ENCODE results near the gene KRT36. TPM values are rescaled to one million over a fixed set of nuclear protein-coding genes. Genes with fewer than 3 reads are reported as not detected.

The KRT36 gene
- total RNA-seq, 1 experiment from 2014 or later: not detected

DNA sequence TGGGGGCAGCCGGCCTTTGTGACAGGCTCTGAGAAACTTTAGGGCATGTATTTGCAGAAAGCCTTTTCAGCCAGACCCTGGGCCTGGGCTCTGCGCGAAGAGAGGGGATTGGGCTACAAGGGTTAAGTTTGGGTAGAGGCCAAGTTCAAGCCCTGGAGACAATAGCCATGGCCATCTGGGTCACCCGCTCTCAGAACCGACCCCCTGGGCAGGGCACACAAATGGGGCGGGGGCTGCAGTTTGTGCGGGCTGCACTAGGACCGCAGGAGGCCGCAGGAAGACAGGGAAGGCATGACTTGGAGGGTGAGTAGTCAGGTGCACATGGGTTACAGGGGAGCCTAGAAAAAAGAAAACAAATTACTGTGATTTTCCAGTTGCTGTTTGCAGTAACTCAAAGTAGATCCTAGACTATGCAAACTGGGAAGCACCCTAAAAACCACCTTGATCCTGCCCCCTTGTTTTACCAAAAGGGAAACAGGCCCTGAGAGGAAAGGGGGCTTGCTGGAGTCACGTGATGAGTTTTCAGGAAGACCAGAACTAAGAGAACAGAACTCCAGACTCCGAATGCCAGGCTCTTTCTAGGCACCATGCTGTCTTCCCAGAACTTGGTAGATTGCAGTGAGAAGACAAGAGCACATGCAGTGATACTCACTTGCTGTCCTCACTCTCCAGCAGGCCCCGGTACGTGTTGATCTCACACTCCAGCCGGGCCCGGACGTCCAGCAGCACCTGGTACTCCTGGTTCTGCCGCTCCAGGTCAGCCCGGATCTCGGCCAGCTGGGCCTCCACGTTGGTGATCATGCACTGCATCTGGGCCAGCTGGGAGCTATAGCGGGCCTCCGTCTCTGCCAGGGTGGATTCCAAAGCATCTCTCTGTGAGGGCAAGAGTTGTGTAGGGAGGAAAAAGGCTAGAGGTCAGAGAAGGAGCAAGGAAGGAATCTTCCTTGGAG lies 12.6 kb downstream of the KRT36 start:
- H3K9ac ChIP-seq (ENCODE audit: low read length): no peak overlapping the region
- no peak overlapping the region for H2AFZ ChIP-seq (ENCODE audit: low read length)
- no peaks in the 10 kb centered on the region for H3K4me1 ChIP-seq (ENCODE audit: low read length)
- no peak overlapping the region for H3K4me3 ChIP-seq (ENCODE audit: low read length)
- H3K9me2 ChIP-seq (replicated peaks; ENCODE audit: insufficient read depth, low read length): no peaks in the 10 kb centered on the region
- H3K27me3 ChIP-seq (ENCODE audit: low read length): no peaks in the 10 kb centered on the region; the same call in 1 of the 2 replicates
- H3K4me2 ChIP-seq (ENCODE audit: low read depth, low read length, poor library complexity, severe bottlenecking): no peak overlapping the region
- no peak for DNase-seq
- H4K20me1 ChIP-seq (ENCODE audit: insufficient read depth, low read depth, low read length): no peaks in the 10 kb centered on the region
- H3K27ac ChIP-seq (ENCODE audit: low read length): no peak overlapping the region
- no peaks in the 10 kb centered on the region for H3K79me2 ChIP-seq (ENCODE audit: low read length)
- no peaks in the 10 kb centered on the region for H3K9me3 ChIP-seq (ENCODE audit: low read length)
- no peaks in the 10 kb centered on the region for H3K36me3 ChIP-seq (ENCODE audit: insufficient read depth, low read length)

DNA sequence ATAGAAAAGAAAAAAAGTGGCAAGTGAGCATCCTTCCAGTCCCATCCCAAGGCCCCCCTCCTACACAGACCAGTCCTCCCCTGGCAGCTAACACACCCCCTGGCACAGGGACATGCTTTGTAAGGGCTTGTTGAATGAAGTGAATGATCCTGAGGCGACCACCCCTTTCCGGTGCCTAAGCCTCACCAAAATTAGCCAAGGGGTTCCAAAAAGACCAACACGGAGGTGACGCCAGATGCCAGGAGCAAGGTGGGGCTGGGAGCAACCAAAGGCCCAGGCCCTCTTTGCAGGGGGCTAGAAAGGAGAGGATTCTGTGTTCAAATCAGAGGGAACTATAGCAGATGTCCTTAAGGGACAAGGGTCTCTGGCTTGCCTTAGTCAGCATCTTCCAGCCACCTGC lies 14.3 kb downstream of the KRT36 start:
- Histone ChIP-seq H3K36me3 (ENCODE audit: insufficient read depth, low read length) (no peaks in the 10 kb centered on the region), H3K9me3 (ENCODE audit: low read length) (no peaks in the 10 kb centered on the region), H3K4me3 (ENCODE audit: low read length) (no peak overlapping the region), H3K9ac (ENCODE audit: low read length) (no peak overlapping the region), H3K4me1 (ENCODE audit: low read length) (no peaks in the 10 kb centered on the region), H3K27me3 (ENCODE audit: low read length) (no peaks in the 10 kb centered on the region; the same call in 1 of the 2 replicates), H3K9me2 (replicated peaks; ENCODE audit: insufficient read depth, low read length) (no peaks in the 10 kb centered on the region), H3K27ac (ENCODE audit: low read length) (no peak overlapping the region), H3K4me2 (ENCODE audit: low read depth, low read length, poor library complexity, severe bottlenecking) (no peak overlapping the region), H3K79me2 (ENCODE audit: low read length) (no peaks in the 10 kb centered on the region), H4K20me1 (ENCODE audit: insufficient read depth, low read depth, low read length) (no peaks in the 10 kb centered on the region), H2AFZ (ENCODE audit: low read length) (no peak overlapping the region)
- DNase-seq: no peak

DNA sequence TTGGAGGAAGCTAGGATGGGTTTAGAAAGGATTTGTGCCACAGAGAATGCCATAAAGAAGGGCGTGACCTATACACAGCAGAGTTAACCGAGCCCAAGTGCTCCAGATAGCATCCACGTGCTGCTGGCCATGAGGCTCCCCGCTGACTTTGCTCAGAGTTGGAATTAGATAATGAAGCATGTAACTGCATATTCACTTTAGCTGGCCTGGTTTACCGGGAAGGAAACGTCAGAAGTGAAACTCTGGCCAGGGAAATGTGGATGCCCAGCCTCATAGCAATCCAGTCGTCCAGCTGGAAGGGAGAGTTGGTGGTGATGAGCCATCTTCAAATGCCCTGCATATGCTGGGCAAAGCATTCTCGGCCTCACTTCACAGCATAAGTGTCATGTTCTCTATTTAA lies 14.8 kb downstream of the KRT36 start:
- no peaks in the 10 kb centered on the region for H4K20me1 ChIP-seq (ENCODE audit: insufficient read depth, low read depth, low read length)
- no peaks in the 10 kb centered on the region for H3K79me2 ChIP-seq (ENCODE audit: low read length)
- H3K9me2 ChIP-seq (replicated peaks; ENCODE audit: insufficient read depth, low read length): no peaks in the 10 kb centered on the region
- no peaks in the 10 kb centered on the region for H3K36me3 ChIP-seq (ENCODE audit: insufficient read depth, low read length)
- no peaks in the 10 kb centered on the region for H3K9me3 ChIP-seq (ENCODE audit: low read length)
- no peak for DNase-seq
- H3K4me2 ChIP-seq (ENCODE audit: low read depth, low read length, poor library complexity, severe bottlenecking): no peak overlapping the region
- no peak overlapping the region for H2AFZ ChIP-seq (ENCODE audit: low read length)
- H3K4me1 ChIP-seq (ENCODE audit: low read length): no peaks in the 10 kb centered on the region
- no peak overlapping the region for H3K4me3 ChIP-seq (ENCODE audit: low read length)
- no peak overlapping the region for H3K27ac ChIP-seq (ENCODE audit: low read length)
- no peaks in the 10 kb centered on the region; the same call in 1 of the 2 replicates for H3K27me3 ChIP-seq (ENCODE audit: low read length)
- no peak overlapping the region for H3K9ac ChIP-seq (ENCODE audit: low read length)

DNA sequence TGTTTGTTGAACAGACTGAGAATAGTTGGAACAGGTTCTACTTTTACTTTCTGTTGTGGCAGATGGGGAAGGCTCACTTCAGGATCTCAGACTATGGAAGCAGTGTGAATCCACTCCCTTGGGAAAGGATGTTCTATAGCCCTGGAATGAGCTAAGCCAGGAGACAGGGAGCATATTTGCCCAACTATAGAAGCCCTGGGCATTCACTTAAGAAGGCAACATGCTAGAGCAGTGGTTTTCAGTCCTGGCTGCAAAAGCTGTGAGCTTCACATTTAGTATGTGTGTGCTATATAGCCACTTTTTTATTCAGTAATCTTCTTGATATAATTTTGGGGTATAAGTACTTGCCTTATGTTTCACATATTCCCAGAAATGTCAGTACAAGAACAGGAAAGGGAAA lies 21.4 kb downstream of the KRT36 start:
- no peak overlapping the region for H3K9ac ChIP-seq (ENCODE audit: low read length)
- no peaks in the 10 kb centered on the region for H3K36me3 ChIP-seq (ENCODE audit: insufficient read depth, low read length)
- H3K4me2 ChIP-seq (ENCODE audit: low read depth, low read length, poor library complexity, severe bottlenecking): no peak overlapping the region
- no peaks in the 10 kb centered on the region for H3K27me3 ChIP-seq (ENCODE audit: low read length)
- H3K27ac ChIP-seq (ENCODE audit: low read length): no peak overlapping the region
- no peaks in the 10 kb centered on the region for H3K79me2 ChIP-seq (ENCODE audit: low read length)
- H4K20me1 ChIP-seq (ENCODE audit: insufficient read depth, low read depth, low read length): no peaks in the 10 kb centered on the region
- no peak overlapping the region for H3K4me3 ChIP-seq (ENCODE audit: low read length)
- no peak for DNase-seq
- H3K4me1 ChIP-seq (ENCODE audit: low read length): no peaks in the 10 kb centered on the region
- H2AFZ ChIP-seq (ENCODE audit: low read length): no peak overlapping the region
- no peaks in the 10 kb centered on the region for H3K9me2 ChIP-seq (replicated peaks; ENCODE audit: insufficient read depth, low read length)
- H3K9me3 ChIP-seq (ENCODE audit: low read length): no peaks in the 10 kb centered on the region

DNA sequence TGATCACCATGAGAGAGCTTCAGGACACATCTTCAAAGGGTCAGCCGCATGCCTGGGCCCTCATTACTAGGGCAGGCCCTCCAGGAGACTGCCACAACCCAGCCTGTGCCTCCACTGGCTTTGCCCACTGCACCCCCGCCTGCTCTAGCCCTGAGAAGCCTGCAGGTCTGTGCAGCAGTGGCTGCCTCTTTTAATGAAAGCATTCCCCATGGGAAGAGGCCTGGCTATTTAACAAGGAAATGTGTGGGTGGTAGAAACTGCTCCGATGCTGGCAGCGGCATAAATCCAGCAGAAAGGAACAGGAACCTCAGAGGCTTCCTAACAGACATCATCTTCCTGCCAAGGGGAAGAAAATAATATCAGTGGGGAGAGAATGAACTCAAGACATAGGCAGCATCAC lies 22.1 kb downstream of the KRT36 start:
- Histone ChIP-seq H3K9me3 (ENCODE audit: low read length) (no peaks in the 10 kb centered on the region), H3K79me2 (ENCODE audit: low read length) (no peaks in the 10 kb centered on the region), H3K27ac (ENCODE audit: low read length) (no peak overlapping the region), H4K20me1 (ENCODE audit: insufficient read depth, low read depth, low read length) (no peaks in the 10 kb centered on the region), H2AFZ (ENCODE audit: low read length) (no peak overlapping the region), H3K27me3 (ENCODE audit: low read length) (no peaks in the 10 kb centered on the region), H3K4me2 (ENCODE audit: low read depth, low read length, poor library complexity, severe bottlenecking) (no peak overlapping the region), H3K36me3 (ENCODE audit: insufficient read depth, low read length) (no peaks in the 10 kb centered on the region), H3K9me2 (replicated peaks; ENCODE audit: insufficient read depth, low read length) (no peaks in the 10 kb centered on the region), H3K4me1 (ENCODE audit: low read length) (no peaks in the 10 kb centered on the region), H3K4me3 (ENCODE audit: low read length) (no peak overlapping the region), H3K9ac (ENCODE audit: low read length) (no peak overlapping the region)
- no peak for DNase-seq

DNA sequence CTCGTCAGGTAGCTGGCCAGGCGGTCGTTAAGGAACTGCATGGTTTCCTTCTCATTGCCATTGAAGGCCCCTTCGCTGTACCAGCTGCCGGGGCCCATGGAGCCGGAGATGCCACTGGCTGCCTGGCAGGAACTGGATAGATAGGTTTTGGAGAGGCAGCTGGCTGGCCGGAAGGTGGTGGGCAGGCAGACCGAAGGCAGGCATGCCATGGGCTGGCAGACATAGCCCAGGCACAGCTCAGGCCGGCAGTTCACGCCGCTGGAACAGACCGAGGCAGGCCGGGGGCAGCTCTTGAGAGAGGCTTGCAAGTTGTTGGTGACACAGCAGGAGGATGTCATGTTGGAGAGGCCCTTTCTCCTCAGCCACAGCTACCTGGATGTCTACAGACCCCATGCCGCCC lies 22.7 kb downstream of the KRT36 start, which contains the start of gene KRT32:
TSS of gene KRT32 (minus strand) at position 399 of the 400 bp plus-strand sequence. CDS start at position 338, 61 bp downstream.
- Histone ChIP-seq H3K27me3 (ENCODE audit: low read length) (no peaks in the 10 kb centered on the region), H3K36me3 (ENCODE audit: insufficient read depth, low read length) (no peaks in the 10 kb centered on the region), H3K4me3 (ENCODE audit: low read length) (no peak within 1 kb of the TSS), H3K79me2 (ENCODE audit: low read length) (no peaks in the 10 kb centered on the region), H3K4me1 (ENCODE audit: low read length) (no peaks in the 10 kb centered on the region), H3K9me2 (replicated peaks; ENCODE audit: insufficient read depth, low read length) (no peaks in the 10 kb centered on the region), H3K27ac (ENCODE audit: low read length) (no peak within 1 kb of the TSS), H3K4me2 (ENCODE audit: low read depth, low read length, poor library complexity, severe bottlenecking) (no peak within 1 kb of the TSS), H4K20me1 (ENCODE audit: insufficient read depth, low read depth, low read length) (no peaks in the 10 kb centered on the region), H3K9me3 (ENCODE audit: low read length) (no peaks in the 10 kb centered on the region), H3K9ac (ENCODE audit: low read length) (no peak within 1 kb of the TSS), H2AFZ (ENCODE audit: low read length) (no peak within 1 kb of the TSS)
- no peak for DNase-seq

DNA sequence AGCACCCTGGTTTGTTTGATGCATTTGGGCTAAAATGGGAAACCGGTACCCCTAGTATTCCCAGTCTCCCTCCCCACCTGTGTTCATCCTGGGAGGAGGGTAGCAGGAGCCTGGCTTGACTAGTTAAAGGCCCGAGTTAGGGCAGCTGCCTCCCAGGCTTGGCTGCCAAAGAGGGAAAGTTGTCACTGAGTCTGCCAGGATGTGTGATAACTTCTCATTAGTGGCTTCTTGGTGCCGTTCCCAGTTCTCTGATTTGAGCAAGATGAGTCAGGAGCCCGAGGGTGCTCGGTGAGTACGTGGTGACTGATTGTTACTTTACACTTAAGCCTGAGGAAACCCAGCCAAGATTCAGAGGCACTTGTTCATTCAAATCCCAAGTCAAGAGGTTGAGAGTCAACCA lies 25.0 kb downstream of the KRT36 start:
- Histone ChIP-seq H3K9me2 (replicated peaks; ENCODE audit: insufficient read depth, low read length) (no peaks in the 10 kb centered on the region), H3K79me2 (ENCODE audit: low read length) (no peaks in the 10 kb centered on the region), H3K9me3 (ENCODE audit: low read length) (no peaks in the 10 kb centered on the region), H2AFZ (ENCODE audit: low read length) (no peak overlapping the region), H3K9ac (ENCODE audit: low read length) (no peak overlapping the region), H3K4me3 (ENCODE audit: low read length) (no peak overlapping the region), H3K4me1 (ENCODE audit: low read length) (no peaks in the 10 kb centered on the region), H3K27me3 (ENCODE audit: low read length) (no peaks in the 10 kb centered on the region), H4K20me1 (ENCODE audit: insufficient read depth, low read depth, low read length) (no peaks in the 10 kb centered on the region), H3K4me2 (ENCODE audit: low read depth, low read length, poor library complexity, severe bottlenecking) (no peak overlapping the region), H3K27ac (ENCODE audit: low read length) (no peak overlapping the region), H3K36me3 (ENCODE audit: insufficient read depth, low read length) (no peaks in the 10 kb centered on the region)
- no peak for DNase-seq

DNA sequence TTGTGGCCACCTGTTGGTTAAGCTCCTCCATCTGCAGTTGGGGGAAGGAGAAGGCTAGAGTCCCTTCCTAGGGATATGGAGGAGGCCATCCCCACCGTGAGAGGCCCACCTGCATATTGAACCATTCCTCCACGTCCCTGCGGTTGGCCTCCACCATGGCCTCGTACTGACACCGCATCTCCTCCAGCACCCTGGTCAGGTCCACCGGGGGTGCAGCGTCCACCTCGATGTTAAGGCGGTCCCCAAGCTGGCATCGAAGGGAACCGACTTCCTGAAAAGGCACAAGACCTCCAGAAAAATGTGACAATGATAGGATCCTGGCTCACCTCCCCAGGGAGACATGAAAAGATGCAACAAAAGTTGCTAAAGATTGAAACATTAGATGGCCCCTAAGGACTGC lies 25.5 kb downstream of the KRT36 start:
- no peaks in the 10 kb centered on the region for H3K4me1 ChIP-seq (ENCODE audit: low read length)
- H3K27ac ChIP-seq (ENCODE audit: low read length): no peak overlapping the region
- H3K9ac ChIP-seq (ENCODE audit: low read length): no peak overlapping the region
- H3K9me3 ChIP-seq (ENCODE audit: low read length): no peaks in the 10 kb centered on the region
- H3K9me2 ChIP-seq (replicated peaks; ENCODE audit: insufficient read depth, low read length): no peaks in the 10 kb centered on the region
- H3K79me2 ChIP-seq (ENCODE audit: low read length): no peaks in the 10 kb centered on the region
- H4K20me1 ChIP-seq (ENCODE audit: insufficient read depth, low read depth, low read length): no peaks in the 10 kb centered on the region
- H3K36me3 ChIP-seq (ENCODE audit: insufficient read depth, low read length): no peaks in the 10 kb centered on the region
- DNase-seq: no peak
- no peaks in the 10 kb centered on the region for H3K27me3 ChIP-seq (ENCODE audit: low read length)
- no peak overlapping the region for H2AFZ ChIP-seq (ENCODE audit: low read length)
- H3K4me2 ChIP-seq (ENCODE audit: low read depth, low read length, poor library complexity, severe bottlenecking): no peak overlapping the region
- no peak overlapping the region for H3K4me3 ChIP-seq (ENCODE audit: low read length)

Data from Karpas-422 (cell line).